Ovary (tissue), 3 donors: ENCODE results near the gene ARHGAP10.

Experiments used
- CTCF ChIP-seq, 3 donors: fragments of 450-650 bp in 2 of 3; fragments of 200-600 bp in 1 of 3; IDR thresholded peaks; one replicate each; pipeline versions ENCODE4 v1.5.1 to v1.8.0; 2016 to 2022; ENCODE audit warnings: antibody characterized with exemption in 3 of 3, mild to moderate bottlenecking in 1 of 3
- EP300 ChIP-seq: sonication (generic); formaldehyde crosslinking; IDR thresholded peaks from one replicate; pipeline ENCODE4 v1.6.1; 2017; ENCODE audit warnings: antibody characterized with exemption
- POLR2A ChIP-seq: fragments of 450-650 bp; IDR thresholded peaks from one replicate; pipeline ENCODE4 v1.6.1; 2017; ENCODE audit warnings: antibody characterized with exemption, mild to moderate bottlenecking, moderate library complexity
- donor health status: DM: no; HTN: no; CAD: no.

GRCh38 chr4:147813973-147814372 lies 82.1 kb downstream of the ARHGAP10 start:
- TF ChIP-seq CTCF (IDR thresholded peaks at IDR 0.05) (no peak), EP300 (no peak), POLR2A (no peak)
